Coronary artery (tissue), 2 donors: ENCODE data around the gene SLBP.
"Not testable (repeated sequence)": the region's sequence is repeated elsewhere in the genome, so short reads cannot be mapped to it uniquely, and the experiment has no call there.

Experiments used
- DNase-seq: peaks from one replicate; pipeline ENCODE4 v3.0.0-alpha.2; 2017; ENCODE audit warnings: low spot score
- H3K27ac ChIP-seq, 2 donors: fragments of 200-600 bp; sonication (generic); one replicate each; pipeline ENCODE4 v1.5.1; 2016 to 2019
- H3K4me3 ChIP-seq: fragments of 200-600 bp; sonication (generic); 2 replicates; pipeline ENCODE4 v1.5.1; 2016; ENCODE audit warnings: mild to moderate bottlenecking, moderate library complexity
- CTCF ChIP-seq: fragments of 200-600 bp; sonication (generic); IDR thresholded peaks from one replicate; pipeline ENCODE4 v1.5.1; 2019; ENCODE audit warnings: antibody characterized with exemption

SLBP gene

GRCh38 chr4:1682860-1683259 is 29.3 kb downstream of the SLBP start:
- H3K4me3 ChIP-seq: peak overlapping the region; percentile 87
- H3K27ac ChIP-seq: peak overlapping the region in 1 of 2 donors; percentile 84
- TF ChIP-seq CTCF: no peak
- DNase-seq: no peak

- no peak for DNase-seq
- no peak for TF ChIP-seq CTCF
- Histone ChIP-seq H3K4me3 (no peak overlapping the region), H3K27ac (no peak overlapping the region)
These were observed 33.9 kb downstream of the SLBP start for GRCh38 chr4:1678244-1678643.

GRCh38 chr4:1676605-1677525 is 35.3 kb downstream of the SLBP start:
- TF ChIP-seq CTCF: no peak
- no peak overlapping the region for H3K4me3 ChIP-seq
- DNase-seq: no peak
- no peak overlapping the region for H3K27ac ChIP-seq

- Histone ChIP-seq H3K4me3 (no peak overlapping the region), H3K27ac (no peak overlapping the region)
- no peak for DNase-seq
- no peak for TF ChIP-seq CTCF
These were observed 36.3 kb downstream of the SLBP start for GRCh38 chr4:1675802-1676137.

- H3K27ac ChIP-seq: no peak overlapping the region
- no peak for TF ChIP-seq CTCF
- DNase-seq: no peak
- H3K4me3 ChIP-seq: no peak overlapping the region
These were observed 36.9 kb downstream of the SLBP start for GRCh38 chr4:1675136-1675801.

GRCh38 chr4:1674682-1675081 is 37.4 kb downstream of the SLBP start:
- no peak for TF ChIP-seq CTCF
- Histone ChIP-seq H3K4me3 (no peak overlapping the region), H3K27ac (no peak overlapping the region)
- DNase-seq: no peak

GRCh38 chr4:1673671-1674070 is 38.4 kb downstream of the SLBP start:
- DNase-seq: no peak
- no peak for TF ChIP-seq CTCF
- Histone ChIP-seq H3K27ac (no peak overlapping the region), H3K4me3 (no peak overlapping the region)

- H3K27ac ChIP-seq, DNase-seq, H3K4me3 ChIP-seq: not testable (repeated sequence)
These were observed 41.1 kb downstream of the SLBP start for GRCh38 chr4:1671011-1671410.
